ENCODE measurements around the gene DDX17.
A peak's percentile ranks its signal among the peaks of the same experiment; 100 is the strongest.

DDX17 gene

DNA sequence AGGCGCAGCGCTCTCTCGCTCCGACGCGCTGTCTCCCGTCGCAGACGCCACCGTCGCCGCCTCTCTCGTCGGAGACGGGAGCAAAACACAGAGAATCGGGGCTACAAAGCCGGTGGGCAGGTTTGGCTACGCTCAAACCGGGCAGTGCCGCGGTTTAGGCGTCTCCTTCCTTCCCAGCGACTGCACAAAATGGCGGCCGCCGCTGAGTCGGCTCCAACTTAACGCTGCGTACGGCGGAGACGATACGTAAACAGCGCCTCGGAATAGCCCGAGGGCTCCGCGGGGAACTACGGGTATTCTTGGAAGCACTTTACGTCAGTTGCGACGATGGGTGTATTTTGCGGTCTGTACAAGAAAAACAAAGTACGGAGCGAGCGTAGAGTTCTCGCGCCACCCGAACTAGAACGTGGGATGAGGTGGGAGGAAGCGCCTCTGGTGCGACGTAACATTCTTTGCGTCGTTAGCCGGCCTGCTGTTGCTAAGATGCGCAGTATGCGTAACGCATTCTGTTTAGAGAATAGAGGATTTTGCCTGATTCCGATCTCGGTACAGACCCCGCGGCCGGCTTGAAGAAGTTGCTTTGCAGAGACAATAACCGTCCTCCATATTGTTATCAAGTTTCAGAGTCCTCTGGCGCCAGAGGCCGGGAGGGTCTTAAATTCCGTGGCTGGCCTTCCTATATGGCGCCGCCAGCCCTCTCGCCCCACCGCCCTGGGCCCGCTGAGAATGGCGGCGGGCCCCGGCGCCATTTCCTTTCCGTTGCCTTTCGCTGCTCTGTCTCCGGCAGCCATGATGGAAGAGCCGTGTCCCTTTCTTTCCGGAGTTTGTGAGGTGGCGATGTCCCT lies at the start of gene DDX17:
Gene DDX17 (minus strand): TSS at position 194 of the 845 bp plus-strand sequence.
- DNase-seq = peak; percentile 83

DNA sequence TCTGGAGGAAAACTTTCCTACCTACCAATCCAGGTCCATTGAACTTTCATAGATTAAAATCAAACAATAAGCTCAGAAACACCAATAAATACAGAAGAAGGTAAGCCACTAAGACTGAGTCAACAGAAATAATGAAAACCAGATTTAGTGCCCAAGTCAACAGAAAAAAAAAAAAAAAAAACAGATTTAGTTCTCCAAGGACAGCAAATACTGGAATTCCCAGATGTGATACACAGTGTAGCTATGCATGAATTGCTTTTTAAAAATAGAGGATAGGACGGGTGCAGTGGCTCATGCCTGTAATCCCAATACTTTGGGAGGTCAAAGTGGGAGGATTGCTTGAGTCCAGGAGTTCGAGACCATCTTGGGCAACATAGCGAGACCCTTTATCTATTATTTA lies 48.2 kb upstream of the DDX17 start:
- no peak for DNase-seq

DNA sequence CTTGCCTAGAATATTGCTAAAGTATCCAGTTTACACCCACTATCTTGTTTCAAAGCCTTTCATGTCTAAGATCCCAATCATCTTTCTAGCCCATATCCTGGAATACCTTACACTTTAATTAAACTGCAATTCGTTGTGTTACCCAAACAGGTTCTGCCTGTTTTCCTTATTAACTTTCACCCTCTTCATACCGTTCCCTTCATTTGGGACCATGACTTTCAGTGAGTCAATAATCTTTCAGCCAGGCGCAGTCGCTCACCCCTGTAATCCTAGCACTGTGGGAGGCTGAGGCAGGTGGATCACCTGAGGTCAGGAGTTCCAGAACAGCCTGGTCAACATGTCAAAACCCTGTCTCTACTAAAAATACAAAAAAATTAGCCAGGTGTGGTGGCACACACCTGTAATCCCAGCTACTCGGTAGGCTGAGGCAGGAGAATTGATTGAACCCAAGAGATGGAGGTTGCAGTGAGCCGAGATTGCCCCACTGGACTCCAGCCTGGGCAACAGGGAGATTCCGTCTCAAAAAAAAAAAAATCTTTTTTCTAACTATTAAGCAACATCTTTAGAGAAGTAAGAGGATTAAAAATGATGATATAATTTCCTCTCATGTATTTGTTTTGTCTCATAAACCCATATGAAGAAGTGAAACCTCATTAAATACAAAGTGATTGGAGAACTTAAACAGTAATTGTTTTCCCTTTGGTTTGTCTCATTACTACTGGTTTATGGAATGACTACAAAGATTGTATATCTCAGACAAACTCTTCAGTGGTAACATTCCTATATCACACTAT lies 43.2 kb upstream of the DDX17 start:
- DNase-seq = no peak

DNA sequence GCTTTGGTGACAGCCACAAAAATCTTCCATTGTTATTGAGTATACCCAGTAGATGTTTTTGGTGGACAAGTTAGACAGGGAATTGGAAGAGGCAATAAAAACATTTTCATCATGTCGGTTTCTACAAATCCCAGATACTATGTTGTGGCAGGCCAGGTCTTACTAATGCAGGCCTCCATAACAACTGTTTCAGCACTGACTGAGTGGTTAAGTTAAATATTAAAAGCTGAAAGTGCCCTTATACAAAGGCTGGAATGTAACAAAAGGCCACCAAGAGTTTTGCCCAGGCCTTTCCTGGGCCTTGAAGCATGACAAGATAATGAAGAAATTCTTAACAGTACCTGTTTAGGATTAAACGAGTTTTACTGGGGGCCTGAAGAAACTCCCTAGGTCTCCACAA lies 34.6 kb upstream of the DDX17 start:
- DNase-seq = no peak

DNA sequence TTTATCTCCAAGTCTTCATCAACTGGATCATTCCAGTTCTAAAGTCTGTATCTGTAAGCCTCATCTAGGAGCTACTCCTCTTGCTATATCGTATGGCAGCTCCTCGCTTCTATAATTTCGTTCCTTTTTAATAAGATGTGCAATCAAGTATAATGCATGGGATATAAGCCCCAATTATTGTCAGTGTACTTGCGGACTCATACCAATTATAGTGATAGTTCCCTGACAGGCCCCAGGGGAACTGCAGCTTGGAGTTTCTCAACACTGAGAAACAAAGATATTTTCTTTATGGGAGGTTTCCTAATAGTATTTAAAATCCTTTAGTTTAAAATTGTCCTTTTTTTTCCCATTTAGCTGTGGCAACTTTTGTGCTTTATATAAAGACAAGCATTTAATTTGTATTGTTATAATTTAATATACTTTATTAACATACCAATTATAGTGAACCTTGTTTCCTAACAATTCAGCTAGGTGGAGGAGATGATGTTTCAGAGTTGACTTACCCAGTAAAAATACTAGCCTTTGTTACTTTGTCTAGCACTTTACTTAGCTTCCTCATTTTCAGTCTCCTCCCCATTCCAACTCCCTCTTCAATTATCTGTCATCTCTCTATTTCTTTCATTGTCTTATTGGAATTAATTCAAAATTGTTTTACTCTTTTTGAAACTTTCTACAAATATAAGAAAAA lies 25.3 kb upstream of the DDX17 start:
- no peak for DNase-seq

DNA sequence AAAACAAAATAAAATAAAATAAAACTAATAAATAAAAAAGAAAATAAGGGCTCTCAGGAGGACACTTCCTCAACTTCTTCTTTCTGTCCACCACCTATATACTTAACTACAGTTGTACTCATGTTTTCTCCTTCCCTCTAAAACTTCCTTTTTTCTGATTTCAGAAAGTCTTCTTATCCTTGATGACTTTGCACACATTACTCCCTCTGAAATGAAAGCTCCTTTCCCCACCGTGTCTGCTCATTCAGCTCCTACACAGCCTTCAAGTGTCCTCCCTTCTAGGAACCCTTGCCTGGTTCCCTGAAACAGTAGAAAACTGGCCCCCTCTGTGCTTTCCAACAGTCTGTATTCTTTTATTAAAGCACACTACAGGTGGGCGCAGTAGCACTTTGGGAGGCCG lies 18.3 kb upstream of the DDX17 start:
- DNase-seq = no peak

DNA sequence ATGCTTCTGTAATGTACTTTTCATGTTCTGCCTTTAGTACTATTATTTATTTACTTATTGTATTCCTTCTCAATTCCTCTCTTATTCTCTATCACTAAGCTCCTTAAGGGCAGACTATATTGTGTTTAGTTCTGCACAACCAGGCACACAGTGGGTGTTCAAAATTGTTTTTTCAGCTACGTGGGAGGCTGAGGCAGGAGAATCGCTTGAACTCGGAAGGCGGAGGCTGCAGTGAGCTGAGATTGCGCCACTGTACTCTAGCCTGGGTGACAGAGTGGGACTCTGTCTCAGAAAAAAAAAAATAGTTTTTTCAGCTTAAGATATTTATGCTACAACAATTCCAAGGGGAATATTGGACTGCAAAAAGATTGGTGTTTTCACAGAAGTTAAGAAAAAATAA lies 17.4 kb upstream of the DDX17 start:
- DNase-seq = no peak

DNA sequence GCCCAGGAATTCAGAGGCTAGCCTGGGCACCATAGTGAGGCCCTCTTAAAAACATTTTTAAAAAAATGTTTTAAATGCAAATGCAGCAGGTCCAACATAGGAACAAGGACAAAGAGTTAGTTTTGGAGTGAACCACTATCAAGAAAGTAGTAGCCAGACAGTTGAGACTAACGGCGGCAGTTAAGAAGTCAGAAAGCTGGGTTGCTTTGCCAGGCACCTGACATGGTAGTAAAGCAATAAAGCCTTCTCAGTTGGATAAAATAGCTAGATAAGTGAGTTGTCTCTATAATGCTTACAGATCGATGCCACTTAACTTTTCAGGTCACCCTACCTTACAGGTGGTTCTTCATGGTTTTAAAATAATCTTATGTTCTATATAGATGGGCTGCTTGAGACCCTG lies 16.9 kb upstream of the DDX17 start:
- DNase-seq = no peak

DNA sequence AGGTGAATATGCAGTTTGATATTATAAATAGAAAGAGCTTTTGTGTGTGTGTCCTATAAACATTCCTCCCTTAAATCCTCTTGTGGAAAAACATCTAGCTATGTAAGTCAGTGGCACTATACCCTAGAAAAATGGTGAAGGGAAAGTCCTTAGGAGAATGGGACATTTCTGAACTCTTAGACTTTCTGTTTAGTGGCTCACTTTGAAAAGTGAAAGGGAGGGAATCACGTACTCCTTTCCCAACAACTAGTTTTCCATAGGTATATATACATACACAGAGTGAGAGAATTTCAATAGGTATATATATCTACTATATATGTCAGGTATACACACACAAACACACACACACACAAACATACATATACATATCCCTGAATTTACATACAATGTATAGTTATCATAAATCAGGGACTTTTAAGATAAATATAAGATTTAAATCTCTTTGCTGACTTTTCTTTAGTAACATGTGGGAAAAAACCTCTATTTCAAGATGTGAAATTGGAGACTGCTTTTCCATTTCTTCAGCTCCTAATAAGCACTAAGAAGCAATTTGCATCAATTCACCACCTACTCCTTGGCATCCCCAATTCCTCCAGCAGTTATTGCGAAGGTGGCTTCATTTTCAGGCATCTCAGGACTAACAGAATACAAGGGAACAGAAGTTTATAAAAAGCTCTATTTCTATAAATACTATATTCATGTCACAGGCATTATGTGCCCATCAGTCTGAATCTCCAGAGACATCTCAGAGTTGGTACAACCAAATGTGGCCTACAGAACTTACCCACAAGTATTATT lies 13.5 kb upstream of the DDX17 start:
- no peak for DNase-seq

DNA sequence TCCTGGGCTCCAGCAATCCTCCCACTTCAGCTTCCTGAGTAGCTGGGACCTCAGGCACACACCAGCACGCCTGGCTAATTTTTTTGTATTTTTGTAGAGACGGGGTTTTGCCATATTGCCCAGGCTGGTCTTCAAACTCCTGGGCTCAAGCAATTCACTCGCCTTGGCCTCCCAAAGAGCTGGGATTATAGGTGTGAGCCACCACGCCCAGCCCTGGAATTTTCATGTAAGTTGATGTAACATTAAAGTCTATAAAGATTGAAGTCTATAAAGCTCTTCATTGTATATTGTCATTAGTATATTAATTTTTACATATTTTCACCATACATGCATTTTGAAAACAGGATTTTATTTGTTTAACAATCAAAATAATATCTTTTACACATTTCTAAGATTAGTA lies 12.5 kb upstream of the DDX17 start:
- DNase-seq = no peak

DNA sequence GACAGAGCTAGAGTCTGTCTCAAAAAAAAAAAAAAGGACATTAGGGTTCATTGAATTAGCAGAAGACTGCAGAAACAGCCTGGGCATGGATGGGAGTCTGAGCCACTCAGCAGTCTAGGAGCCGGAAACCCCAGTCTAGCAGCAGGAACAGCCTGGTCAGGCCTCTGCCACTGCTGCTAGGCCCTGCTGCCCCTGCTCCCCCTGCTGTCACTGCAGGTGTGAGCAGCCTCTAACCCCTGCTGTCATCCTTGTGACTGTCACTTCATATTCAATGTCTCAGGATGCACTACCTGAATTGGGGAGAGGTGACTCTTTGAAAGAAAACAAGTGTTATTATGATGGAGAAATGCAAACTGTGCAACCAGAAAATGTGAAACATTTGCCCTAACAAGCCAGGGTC lies 7.0 kb upstream of the DDX17 start:
- no peak for DNase-seq

DNA sequence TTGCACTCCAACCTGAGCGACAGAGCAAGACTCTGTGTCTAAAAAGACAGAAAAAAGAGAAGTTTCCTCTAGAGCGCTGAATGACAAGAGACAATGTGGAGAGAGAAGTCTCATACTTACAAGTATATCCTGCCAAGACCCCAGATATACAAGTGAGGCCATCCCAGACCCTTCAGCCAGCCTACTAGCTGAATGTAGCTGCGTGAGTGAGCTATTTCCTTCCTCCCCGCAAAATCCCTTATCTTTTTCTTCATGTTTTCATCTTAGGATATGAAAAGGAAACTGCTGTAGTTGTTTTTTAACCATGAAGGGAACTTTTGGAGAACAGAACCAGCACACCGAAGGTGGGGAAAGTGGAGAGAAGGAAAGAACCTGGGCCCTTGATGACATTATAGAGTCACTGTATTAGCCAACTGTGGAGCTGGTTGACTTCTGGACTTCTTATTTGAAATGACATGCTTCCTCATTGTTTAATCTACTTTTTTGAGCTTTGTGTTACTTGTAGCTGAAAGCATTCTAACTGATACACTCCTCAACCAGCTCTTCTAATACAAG lies 4.4 kb upstream of the DDX17 start:
- DNase-seq = no peak

DNA sequence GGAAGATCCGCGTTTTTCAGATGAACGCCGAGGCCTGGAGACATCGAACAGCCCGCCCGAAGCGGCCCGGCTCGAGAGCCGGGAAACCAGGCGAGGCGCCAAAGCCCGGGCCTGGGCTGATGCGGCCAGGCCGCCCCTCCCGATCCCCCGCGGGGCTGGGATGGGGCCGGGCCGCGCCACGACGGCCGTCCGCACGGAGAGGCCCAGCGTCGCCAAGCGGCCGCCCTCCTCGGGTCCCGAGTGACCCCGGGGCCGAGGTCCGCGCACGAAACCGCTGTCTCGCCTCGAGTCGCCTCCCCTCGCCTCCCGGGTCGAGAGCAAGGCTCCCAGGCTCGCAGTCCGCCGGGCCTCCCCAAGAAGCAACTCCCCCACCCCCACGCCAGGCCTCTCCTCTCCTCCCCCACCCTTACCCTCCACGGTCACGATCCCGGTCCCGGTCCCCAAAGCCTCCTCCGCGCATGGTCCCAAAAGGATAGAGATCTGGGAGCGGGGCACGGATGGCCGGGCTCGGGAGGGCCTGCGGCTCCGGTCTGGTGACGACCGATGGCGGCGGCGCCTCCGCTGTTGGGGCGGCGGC lies 482 bp downstream of the DDX17 start:
- DNase-seq = peak; percentile 23

DNA sequence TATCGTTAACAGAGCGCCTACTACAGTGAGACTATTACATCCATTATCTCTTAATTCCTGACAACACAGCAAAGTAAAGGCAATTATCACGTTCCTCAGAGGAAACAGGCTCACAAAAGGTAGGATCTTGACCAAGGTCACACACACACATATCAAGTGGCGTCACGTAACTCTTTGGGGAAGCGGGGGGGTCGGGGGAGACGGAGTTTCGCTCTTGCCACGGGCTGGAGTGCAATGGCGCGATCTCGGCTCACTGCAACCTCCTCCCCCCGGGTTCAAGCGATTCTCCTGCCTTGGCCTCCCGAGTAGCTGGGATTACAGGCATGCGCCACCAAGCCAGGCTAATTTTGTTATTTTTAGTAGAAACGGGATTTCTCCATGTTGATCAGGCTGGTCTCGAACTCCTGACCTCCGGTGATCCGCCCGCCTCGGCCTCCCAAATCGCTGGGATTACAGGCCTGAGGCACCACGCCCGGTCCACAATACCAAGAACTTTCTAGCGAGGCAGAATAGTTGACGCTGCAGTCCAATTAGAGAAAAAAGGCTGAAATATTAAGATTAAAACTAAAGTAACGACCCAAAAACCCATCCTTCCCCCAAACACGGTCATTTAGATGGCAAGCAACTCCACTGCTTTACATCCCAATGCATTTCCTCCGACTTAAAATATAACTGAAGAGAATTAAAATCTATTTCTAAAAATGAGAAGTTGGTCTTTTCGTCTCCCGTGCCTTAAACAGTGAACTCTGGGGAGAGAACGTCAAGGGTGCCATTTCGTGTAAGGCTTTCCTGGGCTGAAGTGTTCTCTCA lies 1.2 kb downstream of the DDX17 start:
- no peak for DNase-seq

DNA sequence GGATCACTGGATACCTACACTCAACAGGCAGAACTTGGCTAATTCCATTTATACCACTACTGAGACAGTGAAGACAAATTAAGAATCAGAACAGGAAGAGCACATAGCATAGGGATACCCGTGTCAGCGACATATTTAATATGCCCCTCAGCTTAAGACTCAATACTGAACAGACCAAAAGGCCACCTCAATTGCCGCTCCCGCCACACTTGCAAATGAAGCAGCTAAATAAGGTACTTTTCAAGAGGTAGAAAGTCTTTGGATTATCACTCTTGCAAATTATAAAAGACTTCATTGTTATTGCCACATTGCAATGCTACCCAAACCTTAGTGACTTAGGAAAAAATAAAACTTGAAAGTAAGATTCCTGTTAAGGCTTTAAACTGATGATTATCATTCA lies 3.1 kb downstream of the DDX17 start:
- no peak for DNase-seq

DNA sequence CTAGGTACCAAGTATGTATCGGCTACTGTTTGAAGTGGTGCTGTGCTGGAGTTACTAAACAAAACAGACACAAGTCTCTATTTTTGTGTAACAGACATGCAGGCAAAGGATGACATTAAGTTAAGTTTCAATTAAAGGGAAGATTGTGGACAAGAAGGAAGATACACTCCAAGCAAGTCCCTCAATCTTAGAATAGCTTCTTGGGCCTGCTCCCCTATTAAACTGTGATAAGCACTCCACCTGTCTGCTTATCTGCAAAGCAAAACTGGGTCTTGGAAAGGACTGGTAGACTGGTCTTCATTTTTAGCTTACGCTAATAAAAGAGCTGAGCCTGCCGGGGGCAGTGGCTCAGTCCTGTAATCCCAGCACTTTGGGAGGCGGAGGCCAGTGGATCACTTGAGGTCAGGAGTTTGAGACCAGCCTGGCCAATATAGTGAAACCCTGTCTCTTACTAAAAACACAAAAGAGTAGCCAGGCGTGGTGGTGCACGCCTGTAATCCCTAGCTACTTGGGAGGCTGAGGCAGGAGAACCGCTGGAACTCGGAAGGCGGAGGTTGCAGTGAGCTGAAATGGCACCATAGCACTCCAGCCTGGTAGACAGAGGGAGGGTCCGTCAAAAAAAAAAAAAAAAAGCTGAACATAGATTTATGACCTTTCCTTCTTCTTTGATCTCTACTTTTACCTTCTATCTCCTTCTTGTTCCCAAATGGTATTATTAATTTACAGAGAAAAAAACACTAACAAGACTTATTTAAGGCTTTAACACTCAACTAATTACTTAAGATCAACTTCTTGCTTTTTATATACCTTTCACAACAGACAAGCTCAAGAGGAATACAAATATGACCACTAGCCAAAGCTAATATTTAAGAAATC lies 4.1 kb downstream of the DDX17 start:
- DNase-seq = no peak

DNA sequence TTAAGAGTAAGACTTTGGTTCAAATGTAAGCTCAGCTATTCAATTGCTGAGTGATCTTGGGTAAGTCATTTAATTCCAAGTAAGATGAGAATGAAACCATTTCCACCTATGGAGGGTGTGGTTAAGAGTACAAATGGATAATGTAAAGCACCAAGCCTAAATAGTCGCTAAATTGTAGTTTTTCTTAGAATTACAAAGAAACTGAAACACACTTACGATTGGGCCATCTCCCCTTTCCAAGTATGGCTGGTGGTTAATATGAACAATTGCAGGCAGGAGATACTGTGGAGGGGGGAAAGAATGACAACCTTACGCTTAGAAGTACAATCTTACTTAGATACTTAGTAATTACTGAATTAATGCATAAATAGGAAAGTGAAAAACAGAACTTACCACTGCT lies 8.2 kb downstream of the DDX17 start:
- DNase-seq = no peak

DNA sequence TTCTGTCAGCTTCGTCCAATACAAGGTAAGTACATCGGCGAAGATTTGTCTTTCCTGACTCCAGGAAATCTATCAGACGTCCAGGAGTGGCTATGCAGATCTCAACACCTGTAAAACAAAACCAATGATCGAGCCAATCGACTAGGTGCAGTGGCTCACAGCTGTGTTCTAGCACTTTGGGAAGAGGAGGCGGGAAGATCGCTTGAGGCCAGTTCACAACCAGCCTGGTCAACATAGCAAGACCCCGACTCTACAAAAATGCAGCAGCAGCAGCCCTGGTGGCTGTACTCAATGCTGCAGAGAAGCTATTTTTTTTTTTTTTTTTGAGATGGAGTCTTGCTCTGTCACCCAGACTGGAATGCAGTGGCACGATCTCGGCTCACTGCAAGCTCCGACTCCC lies 11.2 kb downstream of the DDX17 start:
- DNase-seq = no peak

DNA sequence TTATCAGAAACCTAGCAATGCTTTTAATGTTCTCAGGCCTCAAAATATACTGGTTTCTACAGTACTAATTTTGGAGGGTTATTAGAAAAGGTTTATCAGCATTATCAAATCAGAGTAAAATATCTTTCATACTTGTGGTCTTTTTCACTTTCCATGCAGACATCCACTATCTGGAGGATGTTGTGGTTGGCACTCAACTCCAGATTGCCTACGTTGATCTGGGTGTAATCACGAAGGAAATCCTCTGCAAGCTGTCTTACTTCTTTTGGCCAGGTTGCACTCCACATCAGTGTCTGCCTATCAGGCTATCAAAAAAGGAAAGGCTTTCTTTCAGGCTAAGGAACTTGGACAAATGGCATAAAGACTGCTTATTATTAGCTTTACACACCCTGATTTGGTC lies 11.6 kb downstream of the DDX17 start:
- no peak for DNase-seq

DNA sequence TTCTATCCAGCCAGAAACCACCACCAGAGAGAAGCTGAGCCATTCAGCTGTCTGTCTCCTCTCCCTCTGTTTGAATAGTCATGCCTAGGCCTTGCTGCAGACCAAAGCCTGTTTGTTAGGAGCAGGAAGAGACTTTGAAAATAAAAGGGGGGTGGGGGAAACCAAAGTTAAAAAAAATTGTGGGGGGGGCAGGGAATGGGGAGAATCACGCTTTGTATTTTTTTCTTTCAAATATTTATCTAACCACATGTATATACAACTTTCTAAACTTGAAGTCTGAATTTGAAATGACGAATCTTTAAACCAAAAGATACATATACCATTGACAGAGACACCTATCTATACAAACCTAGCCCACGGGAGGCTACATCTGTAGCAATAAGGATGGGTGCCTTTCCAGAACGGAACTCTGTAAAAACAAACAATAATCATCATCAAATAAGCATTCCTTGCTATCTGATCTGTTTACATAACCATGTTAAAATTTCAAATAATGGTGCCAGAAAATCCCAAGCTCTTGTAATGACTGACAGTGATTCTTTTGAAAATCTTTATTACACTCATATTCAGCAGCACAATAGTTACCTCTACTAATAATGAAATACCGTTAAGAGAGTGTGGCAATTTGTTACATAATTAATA lies 14.3 kb downstream of the DDX17 start:
- no peak for DNase-seq

All from DMS79 (cell line).